DMS114 treated with DMSO at 0.1 percent for 48 hours (cell line): ENCODE data around the gene TLN1.
A peak's percentile ranks its signal among the peaks of the same experiment; 100 is the strongest.

Source experiments
- DNase-seq: peaks from one replicate; lab custom pipeline; 2025; ENCODE audit not compliant: unreplicated experiment; lab: John Stamatoyannopoulos, UW

Gene TLN1

GRCh38 chr9:35732185-35732799 is at the start of gene TLN1, which contains the start of gene CREB3:
Gene TLN1, minus strand, starts transcription at chr9:35732195. Its CDS starts 6,501 bp downstream, at chr9:35725694.
Gene CREB3, plus strand, starts transcription at chr9:35732666. Its CDS starts 107 bp downstream, at chr9:35732773.
- DNase-seq, result peak; percentile 91

GRCh38 chr9:35781066-35781465 is 49.1 kb upstream of the TLN1 start:
- DNase-seq, result no peak

GRCh38 chr9:35778496-35778895 is 46.5 kb upstream of the TLN1 start:
- no peak for DNase-seq

GRCh38 chr9:35776018-35776417 is 44.0 kb upstream of the TLN1 start:
- DNase-seq, result no peak

GRCh38 chr9:35774907-35775635 is 43.1 kb upstream of the TLN1 start:
- no peak for DNase-seq

GRCh38 chr9:35771943-35772342 is 39.9 kb upstream of the TLN1 start:
- DNase-seq, result no peak

- no peak for DNase-seq
Observed at GRCh38 chr9:35771534-35771933, 39.5 kb upstream of the TLN1 start.

GRCh38 chr9:35771075-35771433 is 39.1 kb upstream of the TLN1 start:
- DNase-seq, result no peak

GRCh38 chr9:35769763-35770162 is 37.8 kb upstream of the TLN1 start:
- no peak for DNase-seq

- no peak for DNase-seq
Observed at GRCh38 chr9:35767458-35767857, 35.5 kb upstream of the TLN1 start.

- no peak for DNase-seq
Observed at GRCh38 chr9:35766997-35767396, 35.0 kb upstream of the TLN1 start.

GRCh38 chr9:35763803-35764202 is 31.8 kb upstream of the TLN1 start:
- DNase-seq, result no peak

GRCh38 chr9:35763181-35763580 is 31.2 kb upstream of the TLN1 start:
- DNase-seq, result no peak

- no peak for DNase-seq
Observed at GRCh38 chr9:35760651-35761050, 28.7 kb upstream of the TLN1 start.

- no peak for DNase-seq
Observed at GRCh38 chr9:35759795-35760194, 27.8 kb upstream of the TLN1 start.

GRCh38 chr9:35758475-35759050 is 26.6 kb upstream of the TLN1 start:
- no peak for DNase-seq

GRCh38 chr9:35757892-35758275 is 25.9 kb upstream of the TLN1 start:
- DNase-seq, result no peak

GRCh38 chr9:35757226-35757891 is 25.4 kb upstream of the TLN1 start:
- DNase-seq, result no peak

GRCh38 chr9:35756275-35757225 is 24.6 kb upstream of the TLN1 start:
- no peak for DNase-seq

GRCh38 chr9:35755071-35755470 is 23.1 kb upstream of the TLN1 start:
- no peak for DNase-seq

- no peak for DNase-seq
Observed at GRCh38 chr9:35754264-35754663, 22.3 kb upstream of the TLN1 start, which contains the start of gene MSMP. Gene MSMP, minus strand, starts transcription at chr9:35754276. Its CDS starts 147 bp downstream, at chr9:35754129.
